AG09319 (cell line): Measurements from ENCODE around the gene SLC6A13.

Experiments
- DNase-seq: peaks from one replicate; pipeline ENCODE4 v3.0.0-alpha.2; 2010; ENCODE audit warnings: low read depth; ENCODE audit errors: extremely low read depth
- CTCF ChIP-seq: IDR thresholded peaks from 2 replicates; pipeline ENCODE4 v1.5.1; 2011; ENCODE audit warnings: low read depth, mild to moderate bottlenecking, inconsistent platforms, low read length, moderate library complexity

Gene SLC6A13

DNA sequence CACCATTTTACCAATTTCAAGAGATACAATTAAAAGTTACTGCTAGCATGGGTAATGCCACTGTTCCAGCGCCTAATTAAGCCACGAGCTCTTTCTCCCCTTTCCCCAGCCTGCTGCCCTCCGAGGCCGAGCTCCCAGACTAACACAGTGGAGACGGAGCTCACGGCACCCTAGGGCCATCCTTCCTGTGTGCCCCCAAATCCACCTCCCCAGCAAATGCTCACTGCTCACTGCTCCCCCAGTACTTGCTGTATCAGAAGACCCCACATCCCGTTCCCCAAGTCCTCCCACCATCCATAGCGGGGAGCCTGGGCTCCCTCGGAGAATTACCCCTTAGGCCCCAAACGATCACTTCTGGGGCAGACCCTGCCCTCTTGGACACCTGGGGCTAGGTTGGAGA lies 91.4 kb downstream of the SLC6A13 start:
- TF ChIP-seq CTCF: no peak
- DNase-seq: no peak
